Measurements from ENCODE around the gene FGB. TPM values are rescaled to one million over a fixed set of nuclear protein-coding genes. Genes with fewer than 3 reads are reported as not detected.

FGB gene
- total RNA-seq, 1 experiment from 2014 or later: 2.0 TPM

DNA sequence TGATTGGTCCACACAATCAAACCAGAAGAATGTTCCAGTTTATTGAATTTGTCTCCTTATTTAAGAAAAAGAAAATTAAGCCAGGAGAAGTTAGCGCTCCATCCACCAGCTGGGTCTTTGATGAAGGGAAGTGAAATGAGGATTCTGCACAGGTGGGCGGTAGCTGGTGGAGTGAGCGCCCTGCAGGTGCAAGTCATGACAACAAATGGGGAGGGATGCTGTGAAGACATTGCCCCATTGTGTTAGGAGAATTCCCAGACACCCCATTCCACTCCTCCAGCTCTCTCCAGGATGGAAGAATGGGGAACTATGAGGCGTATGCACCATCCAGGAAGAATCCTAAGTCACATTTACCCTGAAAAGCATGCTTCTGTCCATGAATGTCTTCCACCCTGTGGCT is 35.5 kb upstream of the FGB start:
- intact Hi-C loops (cut with micrococcal nuclease; ENCODE audit: unreplicated experiment): no loop called here
- no TSS peak for BruUV-seq (replicated peaks)
- CTCF ChIA-PET: no interaction called here

DNA sequence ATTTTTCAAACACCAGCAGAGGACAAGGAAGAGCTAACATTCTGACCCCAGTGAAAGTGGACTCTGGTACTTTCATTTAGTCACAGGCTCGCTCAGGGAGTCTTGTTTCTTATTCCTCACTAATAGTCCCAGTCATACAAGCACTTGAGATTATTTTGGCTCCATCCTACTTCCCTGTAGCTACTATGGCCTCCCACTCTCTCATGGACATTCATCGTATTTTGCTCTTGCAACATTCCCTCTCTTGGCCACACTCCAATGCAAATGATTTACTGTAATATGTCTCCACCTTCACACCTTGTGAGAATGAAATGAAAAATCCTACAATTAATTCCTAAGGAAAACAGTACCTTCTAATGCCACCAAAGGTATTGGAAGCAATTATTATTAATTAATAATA is 33.9 kb upstream of the FGB start:
- CTCF ChIA-PET: no interaction called here
- H3K4me3 ChIP-seq (ENCODE audit: low read depth in 2 of 2, low read length in 2 of 2): no peak overlapping the region
- H3K36me3 ChIP-seq (ENCODE audit: control insufficient read depth, insufficient read depth, low read length): no peaks in the 10 kb centered on the region
- in situ Hi-C loops (cut with HindIII; ENCODE audit: low pct_unique_long_range_greater_than_20kb, low sequenced_read_pairs): no loop called here
- intact Hi-C loops (cut with micrococcal nuclease; ENCODE audit: unreplicated experiment): no loop called here
- no peak overlapping the region for H3K27ac ChIP-seq (ENCODE audit: low read length)
- no peak for ATAC-seq
- no peaks in the 10 kb centered on the region for H3K27me3 ChIP-seq (ENCODE audit: control insufficient read depth, insufficient read depth, low read length)
- POLR2A ChIA-PET: no interaction called here
- BruUV-seq (replicated peaks): no TSS peak
- no peaks in the 10 kb centered on the region for H3K4me1 ChIP-seq (ENCODE audit: control insufficient read depth, insufficient read depth, low read length)
- H3K9me3 ChIP-seq (ENCODE audit: control insufficient read depth, insufficient read depth, low read depth, low read length): no peaks in the 10 kb centered on the region
- TF ChIP-seq, protein P1, sequence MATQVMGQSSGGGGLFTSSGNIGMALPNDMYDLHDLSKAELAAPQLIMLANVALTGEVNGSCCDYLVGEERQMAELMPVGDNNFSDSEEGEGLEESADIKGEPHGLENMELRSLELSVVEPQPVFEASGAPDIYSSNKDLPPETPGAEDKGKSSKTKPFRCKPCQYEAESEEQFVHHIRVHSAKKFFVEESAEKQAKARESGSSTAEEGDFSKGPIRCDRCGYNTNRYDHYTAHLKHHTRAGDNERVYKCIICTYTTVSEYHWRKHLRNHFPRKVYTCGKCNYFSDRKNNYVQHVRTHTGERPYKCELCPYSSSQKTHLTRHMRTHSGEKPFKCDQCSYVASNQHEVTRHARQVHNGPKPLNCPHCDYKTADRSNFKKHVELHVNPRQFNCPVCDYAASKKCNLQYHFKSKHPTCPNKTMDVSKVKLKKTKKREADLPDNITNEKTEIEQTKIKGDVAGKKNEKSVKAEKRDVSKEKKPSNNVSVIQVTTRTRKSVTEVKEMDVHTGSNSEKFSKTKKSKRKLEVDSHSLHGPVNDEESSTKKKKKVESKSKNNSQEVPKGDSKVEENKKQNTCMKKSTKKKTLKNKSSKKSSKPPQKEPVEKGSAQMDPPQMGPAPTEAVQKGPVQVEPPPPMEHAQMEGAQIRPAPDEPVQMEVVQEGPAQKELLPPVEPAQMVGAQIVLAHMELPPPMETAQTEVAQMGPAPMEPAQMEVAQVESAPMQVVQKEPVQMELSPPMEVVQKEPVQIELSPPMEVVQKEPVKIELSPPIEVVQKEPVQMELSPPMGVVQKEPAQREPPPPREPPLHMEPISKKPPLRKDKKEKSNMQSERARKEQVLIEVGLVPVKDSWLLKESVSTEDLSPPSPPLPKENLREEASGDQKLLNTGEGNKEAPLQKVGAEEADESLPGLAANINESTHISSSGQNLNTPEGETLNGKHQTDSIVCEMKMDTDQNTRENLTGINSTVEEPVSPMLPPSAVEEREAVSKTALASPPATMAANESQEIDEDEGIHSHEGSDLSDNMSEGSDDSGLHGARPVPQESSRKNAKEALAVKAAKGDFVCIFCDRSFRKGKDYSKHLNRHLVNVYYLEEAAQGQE (IDR thresholded peaks at IDR 0.05; ENCODE audit: insufficient read depth in 1 of 2, low read depth in 2 of 2, low read length in 1 of 2): no peak
- no peak for TF ChIP-seq SIN3A (IDR thresholded peaks at IDR 0.05; ENCODE audit: borderline replicate concordance, insufficient read depth, low read depth, low read length)
- TF ChIP-seq, protein P2, sequence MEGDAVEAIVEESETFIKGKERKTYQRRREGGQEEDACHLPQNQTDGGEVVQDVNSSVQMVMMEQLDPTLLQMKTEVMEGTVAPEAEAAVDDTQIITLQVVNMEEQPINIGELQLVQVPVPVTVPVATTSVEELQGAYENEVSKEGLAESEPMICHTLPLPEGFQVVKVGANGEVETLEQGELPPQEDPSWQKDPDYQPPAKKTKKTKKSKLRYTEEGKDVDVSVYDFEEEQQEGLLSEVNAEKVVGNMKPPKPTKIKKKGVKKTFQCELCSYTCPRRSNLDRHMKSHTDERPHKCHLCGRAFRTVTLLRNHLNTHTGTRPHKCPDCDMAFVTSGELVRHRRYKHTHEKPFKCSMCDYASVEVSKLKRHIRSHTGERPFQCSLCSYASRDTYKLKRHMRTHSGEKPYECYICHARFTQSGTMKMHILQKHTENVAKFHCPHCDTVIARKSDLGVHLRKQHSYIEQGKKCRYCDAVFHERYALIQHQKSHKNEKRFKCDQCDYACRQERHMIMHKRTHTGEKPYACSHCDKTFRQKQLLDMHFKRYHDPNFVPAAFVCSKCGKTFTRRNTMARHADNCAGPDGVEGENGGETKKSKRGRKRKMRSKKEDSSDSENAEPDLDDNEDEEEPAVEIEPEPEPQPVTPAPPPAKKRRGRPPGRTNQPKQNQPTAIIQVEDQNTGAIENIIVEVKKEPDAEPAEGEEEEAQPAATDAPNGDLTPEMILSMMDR (IDR thresholded peaks at IDR 0.05): no peak
- TF ChIP-seq TCF7L2 (IDR thresholded peaks at IDR 0.05; ENCODE audit: low read depth, low read length): no peak
- no peak for TF ChIP-seq POLR2AphosphoS5 (IDR thresholded peaks at IDR 0.05; ENCODE audit: low read depth, low read length)
- no peak for DNase-seq (ENCODE audit: low read depth, low spot score)

More for the DNA sequence above, 35.5 kb upstream of the FGB start:
- POLR2A ChIA-PET: no interaction called here
- no peaks in the 10 kb centered on the region for H3K9me3 ChIP-seq (ENCODE audit: control insufficient read depth, insufficient read depth, low read depth, low read length)
- no peak overlapping the region for H3K4me3 ChIP-seq (ENCODE audit: low read depth in 2 of 2, low read length in 2 of 2)
- in situ Hi-C loops (cut with HindIII; ENCODE audit: low pct_unique_long_range_greater_than_20kb, low sequenced_read_pairs): no loop called here
- no peaks in the 10 kb centered on the region for H3K36me3 ChIP-seq (ENCODE audit: control insufficient read depth, insufficient read depth, low read length)
- no peaks in the 10 kb centered on the region for H3K4me1 ChIP-seq (ENCODE audit: control insufficient read depth, insufficient read depth, low read length)
- H3K27ac ChIP-seq (ENCODE audit: low read length): no peak overlapping the region
- TF ChIP-seq TCF7L2 (IDR thresholded peaks at IDR 0.05; ENCODE audit: low read depth, low read length): no peak
- no peak for TF ChIP-seq SIN3A (IDR thresholded peaks at IDR 0.05; ENCODE audit: borderline replicate concordance, insufficient read depth, low read depth, low read length)
- no peak for TF ChIP-seq POLR2AphosphoS5 (IDR thresholded peaks at IDR 0.05; ENCODE audit: low read depth, low read length)
- TF ChIP-seq, protein P2 (IDR thresholded peaks at IDR 0.05): no peak
- TF ChIP-seq, protein P1 (IDR thresholded peaks at IDR 0.05; ENCODE audit: insufficient read depth in 1 of 2, low read depth in 2 of 2, low read length in 1 of 2): no peak
- ATAC-seq (no peak), DNase-seq (ENCODE audit: low read depth, low spot score) (no peak)
- no peaks in the 10 kb centered on the region for H3K27me3 ChIP-seq (ENCODE audit: control insufficient read depth, insufficient read depth, low read length)
